ENCODE results near the gene SLC38A4. TPM values are rescaled to one million over a fixed set of nuclear protein-coding genes. Genes with fewer than 3 reads are reported as not detected.

SLC38A4 gene
- total RNA-seq, 1 donor from 2014 or later: 0.27 TPM

GRCh38 chr12:46831335-46832129, 5.7 kb upstream of the SLC38A4 start:
- peak overlapping the region; percentile 77 for H3K27ac ChIP-seq (replicated peaks)
- H3K36me3 ChIP-seq: no peaks in the 10 kb centered on the region
- peak overlapping the region; percentile 67 for H3K4me3 ChIP-seq
- no peaks in the 10 kb centered on the region for H3K9me3 ChIP-seq (replicated peaks)
- peak; percentile 77 for DNase-seq
- peaks cover 19% of the 10 kb centered on the region for H3K4me1 ChIP-seq
- TF ChIP-seq, protein P1, sequence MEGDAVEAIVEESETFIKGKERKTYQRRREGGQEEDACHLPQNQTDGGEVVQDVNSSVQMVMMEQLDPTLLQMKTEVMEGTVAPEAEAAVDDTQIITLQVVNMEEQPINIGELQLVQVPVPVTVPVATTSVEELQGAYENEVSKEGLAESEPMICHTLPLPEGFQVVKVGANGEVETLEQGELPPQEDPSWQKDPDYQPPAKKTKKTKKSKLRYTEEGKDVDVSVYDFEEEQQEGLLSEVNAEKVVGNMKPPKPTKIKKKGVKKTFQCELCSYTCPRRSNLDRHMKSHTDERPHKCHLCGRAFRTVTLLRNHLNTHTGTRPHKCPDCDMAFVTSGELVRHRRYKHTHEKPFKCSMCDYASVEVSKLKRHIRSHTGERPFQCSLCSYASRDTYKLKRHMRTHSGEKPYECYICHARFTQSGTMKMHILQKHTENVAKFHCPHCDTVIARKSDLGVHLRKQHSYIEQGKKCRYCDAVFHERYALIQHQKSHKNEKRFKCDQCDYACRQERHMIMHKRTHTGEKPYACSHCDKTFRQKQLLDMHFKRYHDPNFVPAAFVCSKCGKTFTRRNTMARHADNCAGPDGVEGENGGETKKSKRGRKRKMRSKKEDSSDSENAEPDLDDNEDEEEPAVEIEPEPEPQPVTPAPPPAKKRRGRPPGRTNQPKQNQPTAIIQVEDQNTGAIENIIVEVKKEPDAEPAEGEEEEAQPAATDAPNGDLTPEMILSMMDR (IDR thresholded peaks at IDR 0.05; ENCODE audit: borderline replicate concordance): no peak
- intact Hi-C loops (cut with micrococcal nuclease): no loop called here
- H3K27me3 ChIP-seq (ENCODE audit: low read depth): peaks cover 63% of the 10 kb centered on the region

DNA sequence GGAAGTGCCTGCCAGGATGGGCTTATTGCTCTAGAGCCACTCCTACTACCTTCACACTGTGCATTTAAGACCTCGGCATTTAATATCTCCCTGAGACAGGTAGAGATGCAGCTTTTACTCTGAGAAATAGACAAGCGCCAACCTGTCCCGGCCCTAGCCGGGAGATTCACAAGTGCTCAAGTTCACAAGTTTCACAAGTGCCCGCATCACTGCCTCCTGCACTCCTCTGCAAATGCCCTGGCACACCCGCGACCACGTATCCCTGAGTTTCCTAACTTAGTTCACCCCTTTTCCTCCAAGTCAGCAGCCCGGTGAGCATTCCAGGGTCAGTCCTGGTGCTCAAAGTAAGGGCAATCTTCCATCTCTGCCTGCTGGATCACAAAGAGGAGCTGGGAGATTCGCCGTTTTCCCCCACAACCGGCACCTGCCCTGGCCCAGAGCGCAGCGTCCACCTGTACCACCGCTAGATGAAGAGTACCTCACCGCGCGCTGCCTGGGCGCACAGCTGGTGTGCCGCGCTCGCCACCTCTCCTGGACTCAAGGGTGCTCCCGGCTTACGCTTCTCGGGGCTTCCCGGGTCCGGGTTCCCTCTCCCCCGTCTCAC, 5.0 kb upstream of the SLC38A4 start:
- intact Hi-C loops (cut with micrococcal nuclease): no loop called here
- H3K27me3 ChIP-seq (ENCODE audit: low read depth): peaks cover 64% of the 10 kb centered on the region
- peaks cover 21% of the 10 kb centered on the region for H3K4me1 ChIP-seq
- H3K9me3 ChIP-seq (replicated peaks): no peaks in the 10 kb centered on the region
- DNase-seq: no peak
- TF ChIP-seq, protein P1 (IDR thresholded peaks at IDR 0.05; ENCODE audit: borderline replicate concordance): no peak
- H3K4me3 ChIP-seq: peak overlapping the region; percentile 67
- no peaks in the 10 kb centered on the region for H3K36me3 ChIP-seq
- peak overlapping the region; percentile 77 for H3K27ac ChIP-seq (replicated peaks)

DNA sequence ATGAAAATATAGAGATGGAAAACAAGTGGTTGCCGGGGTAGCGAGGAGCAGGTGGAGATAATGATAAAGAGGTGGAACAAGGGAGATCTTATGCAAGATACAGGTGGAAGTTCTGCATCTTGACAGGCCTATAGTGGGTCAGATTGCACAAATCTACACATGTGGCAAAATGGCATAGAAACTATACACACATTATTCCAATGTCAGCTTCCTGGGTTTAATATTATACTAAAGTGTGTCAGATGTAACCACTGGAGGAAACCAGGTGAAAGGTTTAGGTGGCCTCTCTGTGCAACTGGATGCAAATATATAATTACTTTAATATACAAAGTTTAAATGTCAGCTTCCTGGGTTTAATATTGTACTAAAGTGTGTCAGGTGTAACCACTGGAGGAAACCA, 1.1 kb downstream of the SLC38A4 start:
- no peaks in the 10 kb centered on the region for H3K9me3 ChIP-seq (replicated peaks)
- no peak overlapping the region for H3K27ac ChIP-seq (replicated peaks)
- peaks cover 8% of the 10 kb centered on the region for H3K4me1 ChIP-seq
- H3K36me3 ChIP-seq: no peaks in the 10 kb centered on the region
- intact Hi-C loops (cut with micrococcal nuclease): no loop called here
- TF ChIP-seq, protein P1 (IDR thresholded peaks at IDR 0.05; ENCODE audit: borderline replicate concordance): no peak
- H3K27me3 ChIP-seq (ENCODE audit: low read depth): peaks cover 38% of the 10 kb centered on the region
- H3K4me3 ChIP-seq: no peak overlapping the region
- DNase-seq: no peak

DNA sequence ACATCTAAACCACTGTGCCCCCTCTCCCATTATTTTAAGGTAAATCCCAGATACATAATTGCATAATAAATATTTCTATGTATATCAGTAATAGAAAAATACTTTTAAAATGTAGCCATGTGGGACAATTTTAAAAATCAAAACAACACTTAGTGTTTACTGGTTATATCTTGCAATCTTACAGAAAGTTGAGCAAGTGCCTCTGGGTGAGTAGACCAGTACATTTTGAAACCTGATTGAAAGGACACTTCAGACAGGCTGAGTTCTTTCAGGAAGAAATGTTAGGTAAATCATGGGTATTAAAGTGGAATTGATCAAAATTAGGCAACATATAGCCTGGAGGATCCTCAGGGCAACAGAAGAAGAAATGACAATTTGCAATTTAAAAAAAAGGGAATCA, 7.2 kb downstream of the SLC38A4 start:
- H3K27me3 ChIP-seq (ENCODE audit: low read depth): no peaks in the 10 kb centered on the region
- TF ChIP-seq, protein P1 (IDR thresholded peaks at IDR 0.05; ENCODE audit: borderline replicate concordance): no peak
- no peaks in the 10 kb centered on the region for H3K9me3 ChIP-seq (replicated peaks)
- H3K4me1 ChIP-seq: no peaks in the 10 kb centered on the region
- H3K36me3 ChIP-seq: no peaks in the 10 kb centered on the region
- DNase-seq: no peak
- no peak overlapping the region for H3K4me3 ChIP-seq
- intact Hi-C loops (cut with micrococcal nuclease): no loop called here
- no peak overlapping the region for H3K27ac ChIP-seq (replicated peaks)

DNA sequence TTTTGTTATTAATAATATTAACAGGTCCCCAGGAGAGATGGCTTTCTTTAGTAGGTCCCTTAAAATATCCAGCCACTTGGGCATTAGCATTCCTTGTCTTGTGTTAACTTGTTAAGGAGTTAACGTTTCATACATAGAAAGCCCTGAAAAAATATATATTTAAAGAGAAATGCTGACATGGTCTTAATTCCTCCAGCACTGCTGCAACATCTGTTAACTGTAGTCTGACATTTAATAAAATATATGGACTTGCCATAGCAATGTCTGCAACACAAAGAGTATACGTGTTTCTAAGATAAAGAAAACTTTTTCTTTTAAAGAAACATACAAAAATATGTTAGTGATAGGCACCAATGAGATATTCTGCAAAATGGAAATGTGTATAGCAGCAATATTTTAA, 10.0 kb downstream of the SLC38A4 start:
- no peak overlapping the region for H3K27ac ChIP-seq (replicated peaks)
- H3K4me1 ChIP-seq: no peaks in the 10 kb centered on the region
- intact Hi-C loops (cut with micrococcal nuclease): no loop called here
- TF ChIP-seq, protein P1 (IDR thresholded peaks at IDR 0.05; ENCODE audit: borderline replicate concordance): no peak
- H3K4me3 ChIP-seq: no peak overlapping the region
- no peaks in the 10 kb centered on the region for H3K36me3 ChIP-seq
- no peaks in the 10 kb centered on the region for H3K9me3 ChIP-seq (replicated peaks)
- H3K27me3 ChIP-seq (ENCODE audit: low read depth): no peaks in the 10 kb centered on the region
- DNase-seq: no peak

All from left ventricle myocardium inferior (tissue), 1 donor.